ENCODE measurements around the gene NINL. TPM values are rescaled to one million over a fixed set of nuclear protein-coding genes. Genes with fewer than 3 reads are reported as not detected.
"Not testable (repeated sequence)": the region's sequence is repeated elsewhere in the genome, so short reads cannot be mapped to it uniquely, and the experiment has no call there.

The NINL gene
- total RNA-seq, 1 donor from 2014 or later: 86.8 TPM

GRCh38 chr20:25588491-25588890 is 3.2 kb upstream of the NINL start:
- Mint-ChIP-seq H3K4me1 (ENCODE audit: low read depth, unreplicated experiment) (peaks cover 16% of the 10 kb centered on the region), H3K27ac (ENCODE audit: unreplicated experiment) (no peak overlapping the region), H3K9me3 (ENCODE audit: unreplicated experiment) (peaks cover 4% of the 10 kb centered on the region), H3K4me3 (ENCODE audit: unreplicated experiment) (no peak overlapping the region), H3K27me3 (ENCODE audit: unreplicated experiment) (peaks cover 13% of the 10 kb centered on the region), H3K36me3 (ENCODE audit: unreplicated experiment) (no peaks in the 10 kb centered on the region)
- TF ChIP-seq CTCF (IDR thresholded peaks at IDR 0.05; ENCODE audit: partially characterized antibody, unreplicated experiment): no peak
- no peak for DNase-seq

- peaks cover 13% of the 10 kb centered on the region for H3K27me3 Mint-ChIP-seq (ENCODE audit: unreplicated experiment)
- no peaks in the 10 kb centered on the region for H3K36me3 Mint-ChIP-seq (ENCODE audit: unreplicated experiment)
- no peak overlapping the region for H3K4me3 Mint-ChIP-seq (ENCODE audit: unreplicated experiment)
- H3K9me3 Mint-ChIP-seq (ENCODE audit: unreplicated experiment): peaks cover 4% of the 10 kb centered on the region
- TF ChIP-seq CTCF (IDR thresholded peaks at IDR 0.05; ENCODE audit: partially characterized antibody, unreplicated experiment): no peak
- no peak overlapping the region for H3K27ac Mint-ChIP-seq (ENCODE audit: unreplicated experiment)
- no peak for DNase-seq
- H3K4me1 Mint-ChIP-seq (ENCODE audit: low read depth, unreplicated experiment): peaks cover 22% of the 10 kb centered on the region
Measured at GRCh38 chr20:25587536-25587935, 2.2 kb upstream of the NINL start.

GRCh38 chr20:25586877-25587276 is 1.5 kb upstream of the NINL start:
- TF ChIP-seq CTCF (IDR thresholded peaks at IDR 0.05; ENCODE audit: partially characterized antibody, unreplicated experiment): no peak
- Mint-ChIP-seq H3K4me1 (ENCODE audit: low read depth, unreplicated experiment) (peaks cover 24% of the 10 kb centered on the region), H3K4me3 (ENCODE audit: unreplicated experiment) (no peak overlapping the region), H3K27me3 (ENCODE audit: unreplicated experiment) (peaks cover 13% of the 10 kb centered on the region), H3K27ac (ENCODE audit: unreplicated experiment) (no peak overlapping the region), H3K36me3 (ENCODE audit: unreplicated experiment) (no peaks in the 10 kb centered on the region), H3K9me3 (ENCODE audit: unreplicated experiment) (peaks cover 4% of the 10 kb centered on the region)
- DNase-seq: no peak

- Mint-ChIP-seq H3K4me1 (ENCODE audit: low read depth, unreplicated experiment) (peaks cover 24% of the 10 kb centered on the region), H3K27me3 (ENCODE audit: unreplicated experiment) (peaks cover 11% of the 10 kb centered on the region), H3K27ac (ENCODE audit: unreplicated experiment) (peak overlapping the region; percentile 78), H3K4me3 (ENCODE audit: unreplicated experiment) (peak overlapping the region; percentile 100)
- not testable (repeated sequence) for H3K9me3 Mint-ChIP-seq (ENCODE audit: unreplicated experiment); H3K36me3 Mint-ChIP-seq (ENCODE audit: unreplicated experiment); DNase-seq
Measured at GRCh38 chr20:25583607-25584006, 1.7 kb downstream of the NINL start.

- DNase-seq: no peak
- Mint-ChIP-seq H3K9me3 (ENCODE audit: unreplicated experiment) (peaks cover 4% of the 10 kb centered on the region), H3K27ac (ENCODE audit: unreplicated experiment) (no peak overlapping the region), H3K27me3 (ENCODE audit: unreplicated experiment) (peaks cover 10% of the 10 kb centered on the region), H3K36me3 (ENCODE audit: unreplicated experiment) (peaks cover 3% of the 10 kb centered on the region), H3K4me1 (ENCODE audit: low read depth, unreplicated experiment) (peaks cover 26% of the 10 kb centered on the region), H3K4me3 (ENCODE audit: unreplicated experiment) (no peak overlapping the region)
- no peak for TF ChIP-seq CTCF (IDR thresholded peaks at IDR 0.05; ENCODE audit: partially characterized antibody, unreplicated experiment)
Measured at GRCh38 chr20:25580711-25581110, 4.6 kb downstream of the NINL start.
